HepG2 (cell line): ENCODE measurements around the gene HS6ST2. TPM values are rescaled to one million over a fixed set of nuclear protein-coding genes. Genes with fewer than 3 reads are reported as not detected.

Source experiments
- ATAC-seq: fragments of 200-7000 bp; cut with Tn5 transposase; 3 replicates; pipeline ENCODE4 v1.9.1; 2020; ENCODE audit warnings: mild to moderate bottlenecking, moderate library complexity
- BruUV-seq: library from RNA; stranded (reverse); fragments of 400-500 nt; replicated peaks from 2 replicates; lab custom pipeline; 2021; lab: Mats Ljungman, UMichigan
- CTCF ChIA-PET: fragments of 300-600 bp; formaldehyde crosslinking; extraction: SDS; loops from one replicate; lab custom pipeline; 2021; ENCODE audit warnings: low total read pairs, inconsistent platforms, low intra/inter-chr PET ratio; lab: Yijun Ruan, JAX
- POLR2A ChIA-PET: fragments of 350-600 bp; sonication (Branson Sonifier 250); formaldehyde crosslinking; loops from one replicate; lab custom pipeline; 2020; ENCODE audit warnings: antibody characterized with exemption, inconsistent platforms; lab: Yijun Ruan, JAX
- DNase-seq: peaks from one replicate; pipeline ENCODE4 v3.0.0-alpha.2; 2015; ENCODE audit warnings: low spot score
- FAIRE-seq: peaks from 3 replicates; lab custom pipeline; 2011; peaks lifted over from hg19 to GRCh38; lab: Jason Lieb, UNC
- H2AFZ ChIP-seq: one replicate; pipeline ENCODE4 v1.6.1; 2011; ENCODE audit warnings: low read length, inconsistent platforms
- H3K27ac ChIP-seq: fragments of 300-600 bp; 3 replicates; pipeline ENCODE4 v1.8.0; 2011; ENCODE audit warnings: mixed run types, mild to moderate bottlenecking, mixed read lengths, low read length, inconsistent platforms; ENCODE audit not compliant: insufficient read depth; ENCODE audit errors: extremely low read length
- H3K27me3 ChIP-seq, 2 experiments: fragments of 200-600 bp in 1 of 2; 2 replicates in 1 of 2; 3 replicates in 1 of 2; pipeline versions ENCODE4 v1.6.0 to v1.8.0; 2011; ENCODE audit warnings: low read length in 2 of 2, mild to moderate bottlenecking in 2 of 2, moderate library complexity in 2 of 2, inconsistent platforms in 1 of 2; ENCODE audit not compliant: insufficient read depth in 2 of 2, control insufficient read depth in 1 of 2
- H3K36me3 ChIP-seq, 2 experiments: fragments of 200-600 bp in 1 of 2; replicated peaks in 1 of 2; 2 replicates in 1 of 2; 3 replicates in 1 of 2; pipeline versions ENCODE4 v1.5.1 to v1.8.0; 2011; ENCODE audit warnings: low read length in 2 of 2, inconsistent platforms in 1 of 2; ENCODE audit not compliant: insufficient read depth in 2 of 2, control insufficient read depth in 1 of 2
- H3K4me1 ChIP-seq: 2 replicates; pipeline ENCODE4 v1.5.1; 2012; ENCODE audit warnings: low read length, inconsistent platforms; ENCODE audit not compliant: insufficient read depth
- H3K4me2 ChIP-seq: 2 replicates; pipeline ENCODE4 v1.6.0; 2011; ENCODE audit warnings: low read depth, low read length, inconsistent platforms
- H3K4me3 ChIP-seq, 3 experiments: fragments of 200-600 bp in 1 of 3; sonication (generic), shearing (Covaris generic) in 1 of 3; replicated peaks in 1 of 3; 2 replicates each; pipeline ENCODE4 v1.5.1; 2011 to 2016; ENCODE audit warnings: low read length in 3 of 3, inconsistent platforms in 2 of 3, low read depth in 2 of 3, mild to moderate bottlenecking in 2 of 3, control low read depth in 1 of 3, mixed read lengths in 1 of 3; ENCODE audit not compliant: insufficient read depth in 1 of 3
- H3K79me2 ChIP-seq: one replicate; pipeline ENCODE4 v1.6.1; 2011; ENCODE audit warnings: low read length, inconsistent platforms; ENCODE audit not compliant: insufficient read depth
- H3K9ac ChIP-seq: 2 replicates; pipeline ENCODE4 v1.6.0; 2011; ENCODE audit warnings: mild to moderate bottlenecking, low read depth, low read length, inconsistent platforms; ENCODE audit not compliant: insufficient read depth
- H3K9me3 ChIP-seq: 2 replicates; pipeline ENCODE4 v1.5.1; 2012; ENCODE audit warnings: mild to moderate bottlenecking, low read length
- H4K20me1 ChIP-seq: 2 replicates; pipeline ENCODE4 v1.6.0; 2011; ENCODE audit warnings: inconsistent platforms, mild to moderate bottlenecking, low read length, moderate library complexity; ENCODE audit not compliant: insufficient read depth
- HNRNPL ChIP-seq: fragments of 200-400 bp; formaldehyde crosslinking; IDR thresholded peaks from 2 replicates; pipeline ENCODE4 v1.6.1; 2017; ENCODE audit warnings: mild to moderate bottlenecking, low read depth, low read length
- IRF2 ChIP-seq: IDR thresholded peaks from 2 replicates; pipeline ENCODE4 v1.6.1; 2018; ENCODE audit warnings: missing genetic modification reagents, missing compliant biosample characterization
- KAT2B ChIP-seq: fragments of 150-350 bp; IDR thresholded peaks from 2 replicates; pipeline ENCODE4 v1.6.1; 2014; ENCODE audit warnings: low read depth, low read length, borderline replicate concordance
- NCOA5 ChIP-seq: sonication (generic); formaldehyde crosslinking; IDR thresholded peaks from 2 replicates; pipeline ENCODE4 v1.4.0; 2020; ENCODE audit warnings: missing genetic modification reagents
- NR2F6 ChIP-seq, 2 experiments: IDR thresholded peaks; 2 replicates each; pipeline ENCODE4 v1.6.1; 2016; ENCODE audit warnings: antibody characterized with exemption in 1 of 2, mild to moderate bottlenecking in 1 of 2
- RXRB ChIP-seq: IDR thresholded peaks from 2 replicates; pipeline ENCODE4 v1.6.1; 2016; ENCODE audit warnings: borderline replicate concordance, missing genetic modification reagents, missing compliant biosample characterization
- SIN3B ChIP-seq: fragments of 150-350 bp; IDR thresholded peaks from 2 replicates; pipeline ENCODE4 v1.6.1; 2014; ENCODE audit warnings: low read length
- TRIM22 ChIP-seq: fragments of 450-650 bp; IDR thresholded peaks from 2 replicates; pipeline ENCODE4 v1.6.1; 2017
- ZBTB1 ChIP-seq: sonication (generic); formaldehyde crosslinking; IDR thresholded peaks from 2 replicates; pipeline ENCODE4 v1.4.0; 2020; ENCODE audit warnings: missing genetic modification reagents, borderline replicate concordance
- ZNF282 ChIP-seq: fragments of 450-650 bp; IDR thresholded peaks from 2 replicates; pipeline ENCODE4 v1.6.1; 2018; ENCODE audit not compliant: partially characterized antibody
- ZNF720 ChIP-seq: sonication (generic); formaldehyde crosslinking; IDR thresholded peaks from 2 replicates; pipeline ENCODE4 v1.4.0; 2020; ENCODE audit warnings: missing genetic modification reagents
- ZNF792 ChIP-seq: IDR thresholded peaks from 2 replicates; pipeline ENCODE4 v1.6.1; 2016
- WGBS: methylation state at CpG from one replicate; pipeline ENCODE4 v1.1.6; 2017; ENCODE audit warnings: low lambda C conversion rate; 5-methylcytosine and 5-hydroxymethylcytosine counted together
- in situ Hi-C: cut with HindIII; loops from 2 replicates; pipeline ENCODE4 v1.10.0; 2017; ENCODE audit warnings: low pct_unique_long_range_greater_than_20kb; ENCODE audit not compliant: extremely low pct_ligation_motif_present
- intact Hi-C: fragments of 100-400 bp; cut with micrococcal nuclease; formaldehyde crosslinking; loops from one replicate; pipeline ENCODE4 v1.10.0; 2022; ENCODE audit not compliant: unreplicated experiment
- polyA plus RNA-seq, 8 experiments: library from polyadenylated mRNA; depleted of rRNA in 3 of 8; stranded (reverse) in 7 of 8; unstranded in 1 of 8; fragments of >200 nt; fragmentation: Illumina TruSeq in 4 of 8; extraction: Trizol in 4 of 8; gene quantifications; 2 replicates each; pipeline versions ENCODE4 v1.2.1 to v1.2.3, GENCODE V29; 2011 to 2016; ENCODE audit warnings: low read depth in 4 of 8, missing spikeins in 1 of 8, mixed read lengths in 1 of 8; ENCODE audit not compliant: insufficient read depth in 1 of 8
- total RNA-seq, 5 experiments: library from RNA; depleted of rRNA; stranded (reverse); fragments of >200 nt; fragmentation: Illumina TruSeq; extraction: Trizol; gene quantifications; 2 replicates each; pipeline ENCODE4 v1.2.3, GENCODE V29; 2016; ENCODE audit warnings: low read depth in 1 of 5

HS6ST2 gene
- total and polyA plus RNA-seq, 2 of the 13 experiments (the other 11 are each of a cell fraction or from before 2014, with no cell fraction given): 0.05 TPM; not detected in 1

- TF ChIP-seq TRIM22: no peak
- TF ChIP-seq ZNF720 (CRISPR knock-in tag): no peak
- TF ChIP-seq KAT2B: no peak
- no peak for TF ChIP-seq ZNF282
- no peak for TF ChIP-seq ZBTB1 (CRISPR knock-in tag)
Measured at GRCh38 chrX:132778917-132779316, 179.5 kb downstream of the HS6ST2 start (continued).

GRCh38 chrX:132776486-132777210 is 181.8 kb downstream of the HS6ST2 start:
- no peaks in the 10 kb centered on the region for H3K27me3 ChIP-seq
- no peaks in the 10 kb centered on the region for H3K36me3 ChIP-seq
- in situ Hi-C loops (no loop called here), intact Hi-C loops (no loop called here)
- DNase-seq: no peak
- no peaks in the 10 kb centered on the region for H3K79me2 ChIP-seq
- POLR2A ChIA-PET: no interaction called here
- H3K9ac ChIP-seq: no peak overlapping the region
- H4K20me1 ChIP-seq: no peaks in the 10 kb centered on the region
- no peak overlapping the region for H2AFZ ChIP-seq
- BruUV-seq: no TSS peak
- WGBS: 42% methylated on average over 6 of the region's 6 CpGs
- ATAC-seq: no peak
- TF ChIP-seq NR2F6 (IDR thresholded peaks at IDR 0.05) (no peak), NR2F6 (CRISPR knock-in tag; IDR thresholded peaks at IDR 0.05) (no peak), HNRNPL (no peak), RXRB (CRISPR knock-in tag) (no peak), SIN3B (no peak), NCOA5 (CRISPR knock-in tag) (no peak), IRF2 (CRISPR knock-in tag) (no peak), ZNF792 (CRISPR knock-in tag) (no peak)
- H3K4me1 ChIP-seq: no peaks in the 10 kb centered on the region
- H3K4me2 ChIP-seq: no peak overlapping the region
- no peak overlapping the region for H3K27ac ChIP-seq
- H3K9me3 ChIP-seq: no peaks in the 10 kb centered on the region
- no peak overlapping the region for H3K4me3 ChIP-seq
- CTCF ChIA-PET: no interaction called here
- no peak for FAIRE-seq
